ENCODE results near the gene USP43.
"Not testable (repeated sequence)": the region's sequence is repeated elsewhere in the genome, so short reads cannot be mapped to it uniquely, and the experiment has no call there.

Gene USP43, protein sequence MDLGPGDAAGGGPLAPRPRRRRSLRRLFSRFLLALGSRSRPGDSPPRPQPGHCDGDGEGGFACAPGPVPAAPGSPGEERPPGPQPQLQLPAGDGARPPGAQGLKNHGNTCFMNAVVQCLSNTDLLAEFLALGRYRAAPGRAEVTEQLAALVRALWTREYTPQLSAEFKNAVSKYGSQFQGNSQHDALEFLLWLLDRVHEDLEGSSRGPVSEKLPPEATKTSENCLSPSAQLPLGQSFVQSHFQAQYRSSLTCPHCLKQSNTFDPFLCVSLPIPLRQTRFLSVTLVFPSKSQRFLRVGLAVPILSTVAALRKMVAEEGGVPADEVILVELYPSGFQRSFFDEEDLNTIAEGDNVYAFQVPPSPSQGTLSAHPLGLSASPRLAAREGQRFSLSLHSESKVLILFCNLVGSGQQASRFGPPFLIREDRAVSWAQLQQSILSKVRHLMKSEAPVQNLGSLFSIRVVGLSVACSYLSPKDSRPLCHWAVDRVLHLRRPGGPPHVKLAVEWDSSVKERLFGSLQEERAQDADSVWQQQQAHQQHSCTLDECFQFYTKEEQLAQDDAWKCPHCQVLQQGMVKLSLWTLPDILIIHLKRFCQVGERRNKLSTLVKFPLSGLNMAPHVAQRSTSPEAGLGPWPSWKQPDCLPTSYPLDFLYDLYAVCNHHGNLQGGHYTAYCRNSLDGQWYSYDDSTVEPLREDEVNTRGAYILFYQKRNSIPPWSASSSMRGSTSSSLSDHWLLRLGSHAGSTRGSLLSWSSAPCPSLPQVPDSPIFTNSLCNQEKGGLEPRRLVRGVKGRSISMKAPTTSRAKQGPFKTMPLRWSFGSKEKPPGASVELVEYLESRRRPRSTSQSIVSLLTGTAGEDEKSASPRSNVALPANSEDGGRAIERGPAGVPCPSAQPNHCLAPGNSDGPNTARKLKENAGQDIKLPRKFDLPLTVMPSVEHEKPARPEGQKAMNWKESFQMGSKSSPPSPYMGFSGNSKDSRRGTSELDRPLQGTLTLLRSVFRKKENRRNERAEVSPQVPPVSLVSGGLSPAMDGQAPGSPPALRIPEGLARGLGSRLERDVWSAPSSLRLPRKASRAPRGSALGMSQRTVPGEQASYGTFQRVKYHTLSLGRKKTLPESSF

GRCh38 chr17:9644910-9645751, at the start of gene USP43:
Gene USP43, plus strand, starts transcription at chr17:9645517. Its CDS starts 116 bp downstream, at chr17:9645633.
- peak; percentile 34 for DNase-seq

- not testable (repeated sequence) for DNase-seq
Measured at GRCh38 chr17:9597638-9598037, 47.7 kb upstream of the USP43 start.

- DNase-seq = no peak
Measured at GRCh38 chr17:9598661-9599060, 46.7 kb upstream of the USP43 start.

DNA sequence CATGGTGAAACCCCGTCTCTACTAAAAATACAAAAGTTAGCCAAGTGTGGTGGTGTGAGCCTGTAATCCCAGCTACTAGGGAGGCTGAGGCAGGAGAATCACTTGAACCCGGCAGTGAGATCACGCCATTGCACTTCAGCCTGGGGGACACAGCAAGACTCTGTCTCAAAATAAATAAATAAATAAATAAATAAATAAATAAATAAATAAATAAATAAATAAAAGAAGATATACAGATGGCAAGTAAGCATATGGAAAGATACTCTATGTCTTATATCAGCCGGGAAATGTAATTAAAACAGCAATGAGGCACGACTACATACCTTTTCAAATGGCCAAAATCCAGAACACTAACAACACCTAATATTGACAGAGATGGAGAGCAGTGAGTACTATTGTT, 40.7 kb upstream of the USP43 start:
- not testable (repeated sequence) for DNase-seq

GRCh38 chr17:9606453-9606852, 38.9 kb upstream of the USP43 start:
- DNase-seq = no peak

- not testable (repeated sequence) for DNase-seq
Measured at GRCh38 chr17:9607058-9607457, 38.3 kb upstream of the USP43 start.

GRCh38 chr17:9611557-9611956, 33.8 kb upstream of the USP43 start:
- DNase-seq = no peak

DNA sequence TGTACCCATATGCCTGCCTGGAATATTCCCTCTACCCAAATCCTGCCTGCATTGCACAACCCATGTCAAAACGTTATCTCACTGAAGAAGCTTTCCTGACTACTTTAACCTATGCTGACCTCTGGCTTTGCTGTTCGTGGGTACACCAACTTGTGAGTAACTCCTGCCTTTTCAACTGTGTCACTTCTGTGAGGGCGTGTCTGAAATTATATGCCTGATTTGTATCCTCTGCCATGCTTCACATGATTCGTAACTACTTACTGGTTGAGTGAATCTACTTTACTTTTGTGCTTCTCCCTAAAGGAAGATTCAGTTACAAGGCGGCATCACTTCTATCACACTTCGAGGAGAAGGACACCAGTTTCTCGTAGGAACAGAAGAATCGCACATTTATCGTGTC, 33.3 kb upstream of the USP43 start:
- no peak for DNase-seq

DNA sequence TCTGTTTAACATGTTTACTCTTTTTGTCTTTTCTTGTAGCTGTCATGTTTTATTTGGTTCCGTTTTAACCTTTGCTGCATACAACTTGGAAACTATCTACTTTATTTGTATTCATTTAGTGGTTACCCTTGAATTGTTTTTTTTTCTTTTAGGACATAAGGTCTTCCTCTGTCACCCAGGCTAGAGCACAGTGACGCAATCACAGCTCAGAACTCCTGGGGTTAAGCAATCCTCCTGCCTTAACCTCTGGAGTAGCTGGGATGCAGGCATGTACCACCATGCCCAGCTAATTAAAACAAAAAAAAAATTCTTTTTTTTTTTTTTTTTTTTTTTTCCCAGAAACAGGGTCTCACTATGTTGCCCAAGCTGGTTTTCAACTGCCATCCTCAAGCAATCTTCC, 29.8 kb upstream of the USP43 start:
- no peak for DNase-seq

DNA sequence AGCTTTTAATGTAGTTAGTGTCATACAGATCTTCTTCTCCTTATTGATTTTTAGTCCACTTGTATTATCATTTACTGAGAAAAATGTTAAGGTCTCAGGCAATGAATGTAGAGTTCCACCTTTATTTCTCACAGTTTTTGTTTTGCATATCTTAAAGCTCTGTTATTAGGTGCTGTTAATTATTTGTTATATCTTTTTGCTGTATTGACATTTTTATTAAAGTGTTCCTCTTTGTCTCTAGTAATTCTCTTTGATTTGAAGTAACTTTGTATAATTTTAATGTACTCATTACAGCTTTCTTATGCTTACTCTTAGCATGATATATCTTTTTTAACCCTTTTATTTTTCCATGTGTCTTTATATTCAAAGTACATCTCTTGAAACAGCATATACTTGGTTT, 22.4 kb upstream of the USP43 start:
- DNase-seq = no peak

DNA sequence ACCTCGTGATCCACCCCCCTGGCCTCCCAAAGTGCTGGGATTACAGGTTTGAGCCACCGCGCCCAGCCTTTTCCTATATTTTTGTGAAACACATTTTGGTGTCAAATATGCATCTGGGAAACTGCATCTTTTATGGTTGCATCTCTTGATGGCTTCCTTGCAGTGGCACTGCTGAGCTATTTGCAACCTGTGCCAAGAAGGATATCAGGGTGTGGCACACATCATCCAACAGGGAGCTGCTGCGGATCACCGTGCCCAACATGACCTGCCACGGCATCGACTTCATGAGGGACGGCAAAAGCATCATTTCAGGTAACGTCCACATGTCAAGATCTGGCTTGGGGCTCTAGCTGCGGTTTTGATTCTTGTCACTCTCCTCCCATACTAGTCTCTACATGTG, 16.8 kb upstream of the USP43 start:
- no peak for DNase-seq

- no peak for DNase-seq
Measured at GRCh38 chr17:9632741-9633140, 12.6 kb upstream of the USP43 start.

DNA sequence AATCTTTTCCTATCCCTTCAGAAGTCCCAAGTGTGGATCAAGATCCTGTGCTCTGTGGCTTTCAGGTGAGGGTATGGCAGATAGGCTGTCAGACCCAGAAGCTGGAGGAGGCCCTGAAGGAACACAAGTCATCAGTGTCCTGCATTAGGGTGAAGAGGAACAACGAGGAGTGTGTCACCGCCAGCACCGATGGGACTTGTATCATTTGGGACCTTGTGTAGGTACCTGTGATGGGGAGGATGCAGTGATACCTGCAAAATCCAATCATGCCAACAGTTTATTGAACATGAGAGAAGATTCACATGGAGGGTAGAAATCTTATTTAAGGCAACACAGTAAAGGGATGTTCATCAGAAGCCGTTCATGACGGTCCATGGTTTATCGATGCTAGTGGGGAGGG, 10.0 kb upstream of the USP43 start:
- DNase-seq = no peak

- no peak for DNase-seq
Measured at GRCh38 chr17:9636501-9636900, 8.8 kb upstream of the USP43 start.

- DNase-seq = not testable (repeated sequence)
Measured at GRCh38 chr17:9640388-9640787, 4.9 kb upstream of the USP43 start.

GRCh38 chr17:9643611-9644010, 1.7 kb upstream of the USP43 start:
- DNase-seq = no peak

GRCh38 chr17:9645851-9646545, 681 bp downstream of the USP43 start:
- peak; percentile 19 for DNase-seq

DNA sequence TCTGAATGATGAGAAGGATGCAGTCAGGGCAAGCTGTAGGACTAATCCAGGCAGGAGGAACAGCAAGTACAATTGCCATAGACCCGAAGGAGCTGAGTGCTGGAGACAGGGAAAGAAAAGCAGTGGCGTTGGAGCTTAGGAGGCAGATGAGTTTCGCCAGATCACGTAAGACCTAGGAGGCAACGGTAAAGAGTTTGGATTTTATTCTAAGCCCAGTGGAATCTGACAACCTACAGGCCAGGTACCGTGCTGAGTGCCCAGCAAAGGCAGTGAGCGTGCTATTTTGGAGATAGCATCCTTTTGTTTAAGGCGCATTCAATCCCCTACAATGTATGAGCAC, 1.2 kb downstream of the USP43 start:
- no peak for DNase-seq

- no peak for DNase-seq
Measured at GRCh38 chr17:9647014-9647413, 1.7 kb downstream of the USP43 start.

DNA sequence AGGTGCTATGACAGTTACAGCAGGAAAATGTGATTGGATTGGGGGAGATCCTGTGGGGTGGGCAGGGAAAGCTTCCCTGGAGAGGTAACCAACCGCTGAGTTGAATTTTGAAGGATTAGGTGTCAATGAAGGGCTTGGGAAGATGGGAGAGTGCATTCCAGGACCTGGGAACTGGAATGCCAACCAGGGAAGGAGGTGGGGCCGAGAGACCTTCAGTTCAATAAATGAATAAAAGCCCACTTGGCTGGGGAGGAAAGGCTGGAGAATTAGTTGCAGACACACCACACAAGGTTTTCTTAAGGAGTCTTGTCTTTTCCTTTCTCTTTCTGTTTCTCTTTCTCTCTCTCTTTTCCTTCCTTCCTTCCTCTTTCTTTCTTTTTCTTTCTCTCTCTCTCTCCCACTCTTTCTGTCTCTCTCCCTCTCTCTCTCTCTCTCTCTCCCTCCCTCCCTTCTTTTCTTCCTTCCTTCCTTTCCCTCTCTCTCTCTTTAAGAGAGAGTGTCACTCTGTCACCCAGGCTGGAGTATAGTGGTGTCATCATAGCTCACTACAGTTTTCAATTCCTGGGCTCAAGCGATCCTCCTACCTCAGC, 3.3 kb downstream of the USP43 start:
- no peak for DNase-seq

GRCh38 chr17:9658593-9659211, 13.4 kb downstream of the USP43 start:
- DNase-seq = no peak
